HG03342 (cell line): ENCODE data around the gene ZNF766.
"Not testable (repeated sequence)": the region's sequence is repeated elsewhere in the genome, so short reads cannot be mapped to it uniquely, and the experiment has no call there.

Experiments used
- ATAC-seq: cut with Tn5 transposase; IDR thresholded peaks from one replicate; pipeline ENCODE4 v1.9.1; 2021; ENCODE audit warnings: mild to moderate bottlenecking, moderate library complexity; ENCODE audit not compliant: unreplicated experiment

ZNF766 gene

DNA sequence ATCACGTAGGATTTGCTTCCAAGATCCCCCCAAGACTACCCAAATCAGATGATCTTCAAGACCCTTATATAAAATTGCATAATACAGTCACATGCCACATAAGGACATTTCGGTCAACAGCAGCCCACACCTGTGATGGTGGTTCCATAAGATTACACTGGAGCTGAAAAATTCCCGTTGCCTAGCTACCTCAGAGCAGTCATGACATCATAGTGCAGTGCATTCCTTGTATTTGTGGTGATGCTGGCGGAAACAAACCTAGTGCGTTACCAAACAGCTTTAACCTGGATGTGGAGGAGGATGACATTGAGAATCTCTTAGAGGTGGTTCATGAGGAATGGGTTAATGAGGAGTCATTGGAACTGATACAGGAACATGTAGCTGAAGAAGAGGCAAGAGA, 4.8 kb downstream of the ZNF766 start:
- ATAC-seq = no peak

DNA sequence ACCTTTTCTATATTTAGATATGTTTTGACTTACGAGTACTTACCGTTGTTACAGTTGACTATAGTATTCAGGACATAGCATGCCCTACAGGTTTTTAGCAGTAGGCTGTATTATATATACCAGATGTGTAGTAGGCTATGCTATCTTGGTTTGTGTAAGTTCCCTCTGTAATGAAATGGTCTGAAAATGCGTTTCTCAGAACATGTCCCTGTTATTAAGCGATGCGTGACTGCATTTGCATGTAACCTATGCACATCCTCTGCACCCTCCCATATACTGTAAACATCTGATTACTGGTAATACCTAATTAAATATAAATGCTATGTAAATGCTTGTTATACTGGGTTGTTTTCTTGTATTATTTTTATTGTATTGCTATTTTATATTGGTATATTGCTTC, 6.6 kb downstream of the ZNF766 start:
- no peak for ATAC-seq

DNA sequence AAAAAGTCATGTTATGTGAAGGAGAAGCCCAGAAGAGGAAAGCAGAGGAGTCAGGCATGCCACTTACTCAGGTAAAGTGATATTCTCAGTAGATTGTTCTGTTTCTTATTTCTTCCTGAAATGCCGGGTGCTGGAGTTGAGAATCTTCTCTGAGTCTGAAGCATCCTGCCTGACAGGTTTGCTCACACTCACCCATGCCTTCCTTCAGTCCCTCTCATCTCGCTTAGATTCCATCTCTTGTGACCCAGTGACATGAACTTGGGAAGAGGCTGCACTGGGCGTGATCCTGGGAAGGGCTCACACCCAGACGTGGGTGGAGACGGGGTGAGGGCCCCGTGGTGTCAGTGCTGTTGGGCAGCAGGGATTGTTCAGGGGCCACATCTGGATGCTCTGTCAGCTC, 8.1 kb downstream of the ZNF766 start:
- ATAC-seq = no peak

DNA sequence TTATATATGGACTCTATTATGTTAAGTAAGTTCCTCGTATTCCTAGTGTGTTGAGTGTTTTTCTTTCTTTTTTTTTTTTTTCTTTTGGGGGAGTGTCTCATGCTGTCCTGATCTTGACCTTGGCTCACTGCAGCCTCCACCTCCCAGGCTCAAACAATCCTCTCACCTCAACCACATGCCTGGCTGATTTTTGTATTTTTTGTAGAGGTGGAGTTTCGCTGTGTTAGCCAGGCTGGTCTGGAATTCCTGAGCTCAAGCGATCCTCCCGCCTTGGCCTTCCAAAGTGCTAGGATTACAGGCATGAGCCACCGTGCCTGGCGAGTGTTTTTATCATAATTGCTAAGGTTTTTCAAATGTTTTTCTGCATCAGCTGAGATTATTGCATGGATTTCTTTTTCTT, 16.9 kb downstream of the ZNF766 start:
- ATAC-seq = no peak

DNA sequence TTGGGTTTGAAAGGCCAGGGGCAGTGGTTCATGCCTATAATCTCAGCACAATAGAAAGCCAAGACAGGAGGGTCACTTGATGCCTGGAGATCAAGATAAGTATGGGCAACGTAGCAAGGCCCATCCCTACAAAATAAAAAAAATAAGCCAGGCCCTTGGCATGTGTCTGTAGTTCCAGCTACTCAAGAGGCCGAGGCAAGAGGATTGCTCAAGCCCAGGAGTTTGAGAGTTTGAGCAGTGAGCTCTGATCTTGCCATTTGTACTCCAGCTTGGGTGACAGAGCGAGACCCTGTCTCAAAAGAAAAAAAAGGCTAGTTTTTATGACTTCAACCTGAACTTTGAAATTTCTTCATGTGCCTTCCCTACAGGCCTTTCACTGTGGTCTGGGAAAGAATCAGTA, 22.4 kb downstream of the ZNF766 start:
- ATAC-seq = no peak

DNA sequence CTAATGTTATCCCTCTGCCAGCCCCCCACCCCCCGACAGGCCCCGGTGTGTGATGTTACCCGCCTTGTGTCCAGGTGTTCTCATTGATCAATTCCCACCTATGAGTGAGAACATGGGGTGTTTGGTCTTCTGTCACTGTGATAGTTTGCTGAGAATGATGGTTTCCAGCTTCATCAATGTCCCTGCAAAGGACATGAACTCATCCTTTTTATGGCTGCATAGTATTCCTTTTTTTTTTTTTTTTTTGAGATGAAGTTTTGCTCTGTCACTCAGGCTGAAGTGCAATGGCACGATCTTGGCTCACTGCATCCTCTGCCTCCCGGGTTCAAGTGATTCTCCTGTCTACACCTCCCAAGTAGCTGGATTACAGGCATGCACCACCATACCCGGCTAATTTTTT, 23.6 kb downstream of the ZNF766 start:
- not testable (repeated sequence) for ATAC-seq

DNA sequence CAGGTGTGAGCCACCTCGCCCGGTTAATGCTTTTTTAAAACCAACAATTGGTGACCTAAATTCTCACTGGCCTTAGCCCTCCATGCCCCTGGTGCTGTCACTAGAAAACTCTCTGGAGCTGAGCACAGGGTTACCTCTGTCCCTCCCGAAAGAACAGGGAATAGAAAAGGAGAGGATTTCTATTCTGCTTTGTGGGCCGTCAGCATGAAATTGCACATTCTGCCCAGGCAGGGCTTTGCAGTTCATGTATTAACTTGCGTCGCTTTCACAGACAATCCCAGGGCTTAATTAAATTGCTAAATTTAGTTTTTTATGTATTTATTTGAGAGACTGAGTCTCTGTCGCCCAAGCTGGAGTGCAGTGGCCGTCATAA, 27.0 kb downstream of the ZNF766 start:
- ATAC-seq = peak; percentile 20

DNA sequence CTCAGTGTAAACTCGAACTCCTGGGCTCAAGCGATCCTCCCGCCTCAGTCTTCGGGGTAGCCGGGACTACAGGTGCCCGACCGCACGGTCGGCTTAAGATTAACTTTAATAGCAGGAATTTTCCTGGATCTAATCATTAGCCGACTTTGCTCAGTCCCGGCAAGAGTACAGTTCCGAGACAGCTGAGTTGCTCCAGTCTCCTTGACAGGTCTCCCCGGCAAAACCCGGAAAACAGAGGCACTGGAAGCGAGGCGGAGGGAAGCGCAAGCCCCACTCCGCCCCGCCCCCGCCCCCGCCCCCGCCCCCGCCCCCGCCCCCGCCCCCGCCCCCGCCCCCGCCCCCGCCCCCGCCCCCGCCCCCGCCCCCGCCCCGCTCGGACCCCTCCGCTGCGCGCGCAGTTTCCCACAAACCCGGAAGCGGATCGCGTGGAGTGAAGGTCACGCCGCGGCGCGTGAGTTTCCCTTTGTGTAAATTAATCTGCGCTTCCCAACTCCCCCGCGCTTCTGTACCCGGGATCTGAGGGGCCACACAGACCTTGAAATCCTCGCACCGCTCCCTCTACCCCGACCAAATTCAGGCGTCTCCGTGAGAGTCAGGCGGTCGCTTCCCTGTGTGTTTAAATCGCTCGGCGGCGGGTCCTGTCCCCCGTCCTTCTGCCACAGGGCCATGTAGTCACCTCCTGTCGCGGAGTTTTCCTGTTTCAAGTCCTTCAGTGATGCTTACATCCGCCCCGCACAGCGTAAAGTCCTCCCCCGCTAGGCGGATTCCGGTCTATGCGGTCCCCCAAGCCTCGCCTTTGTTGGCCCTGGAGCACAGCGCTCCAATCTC, 27.6 kb downstream of the ZNF766 start, which contains the start of gene ZNF480:
TSS of gene ZNF480 (plus strand) at position 397 of the 828 bp plus-strand sequence. CDS start 3,244 bp downstream, outside the sequence.
- ATAC-seq = peak; percentile 52

DNA sequence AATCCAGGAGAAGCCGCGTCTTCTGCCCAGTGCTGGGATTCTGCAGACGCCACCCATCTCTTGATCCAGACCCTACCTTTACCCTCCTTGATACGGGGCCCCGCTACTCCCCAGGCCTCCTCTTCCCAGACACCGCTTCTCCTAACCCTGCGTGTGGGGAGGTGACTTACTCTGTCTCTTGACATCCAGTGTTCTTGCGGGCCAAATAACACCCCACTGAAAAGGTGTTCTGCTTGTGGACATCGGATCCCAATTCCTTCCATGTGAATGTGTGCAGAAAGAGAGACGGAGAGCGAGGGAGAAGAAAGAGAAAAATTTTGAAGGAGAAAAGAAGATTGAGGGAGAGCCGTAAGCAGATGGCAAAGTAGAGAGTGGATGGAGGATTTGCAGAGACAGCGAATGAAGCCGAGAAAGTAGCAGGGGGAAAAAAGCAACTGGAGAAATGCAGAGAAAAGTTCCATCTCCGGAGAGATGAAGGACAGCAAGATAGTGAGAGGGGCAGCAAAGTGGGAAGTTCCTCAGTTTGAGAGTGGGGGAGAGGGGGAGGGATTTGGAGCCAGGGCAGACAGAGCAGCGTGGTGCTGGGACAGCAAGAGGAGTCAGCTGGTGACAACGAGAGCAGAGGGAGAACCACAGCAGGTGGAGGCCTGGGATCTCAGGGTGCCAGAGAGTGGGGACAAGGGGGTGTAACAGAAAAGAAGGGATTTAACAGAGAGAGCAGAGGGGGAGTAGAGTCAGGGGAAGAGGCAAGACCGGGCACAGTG, 28.4 kb downstream of the ZNF766 start:
- ATAC-seq = no peak

DNA sequence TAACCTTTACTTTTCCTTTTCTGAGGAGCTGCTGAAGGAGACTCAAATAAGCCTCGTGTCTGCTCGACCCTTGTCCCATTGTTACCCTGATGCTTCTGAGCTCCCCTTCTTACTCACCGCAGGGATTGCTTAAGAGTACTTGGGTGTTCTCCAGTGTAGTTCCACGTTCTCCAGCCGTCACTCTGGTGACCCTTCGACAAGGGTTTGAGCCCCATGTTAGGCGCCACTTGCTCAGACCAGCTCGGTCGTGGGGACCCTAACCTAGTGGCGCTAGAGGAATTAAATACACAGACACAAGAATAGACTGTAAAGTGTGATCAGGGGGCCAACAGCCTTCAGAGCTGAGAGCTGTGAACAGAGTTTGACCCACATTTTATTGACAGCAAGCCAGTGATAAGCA, 37.9 kb downstream of the ZNF766 start:
- ATAC-seq = no peak

DNA sequence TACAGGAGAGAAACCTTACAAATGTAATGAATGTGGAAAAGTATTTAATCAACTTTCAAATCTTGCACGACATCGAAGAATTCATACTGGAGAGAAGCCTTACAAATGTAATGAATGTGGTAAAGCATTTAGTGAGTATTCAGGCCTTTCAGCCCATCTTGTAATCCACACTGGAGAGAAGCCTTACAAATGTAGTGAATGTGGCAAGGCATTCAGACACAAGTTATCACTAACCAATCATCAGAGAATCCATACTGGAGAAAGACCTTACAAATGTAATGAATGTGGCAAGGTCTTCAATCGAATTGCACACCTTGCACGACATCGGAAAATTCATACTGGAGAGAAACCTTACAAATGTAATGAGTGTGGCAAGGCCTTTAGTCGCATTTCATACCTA, 53.0 kb downstream of the ZNF766 start:
- ATAC-seq = no peak

DNA sequence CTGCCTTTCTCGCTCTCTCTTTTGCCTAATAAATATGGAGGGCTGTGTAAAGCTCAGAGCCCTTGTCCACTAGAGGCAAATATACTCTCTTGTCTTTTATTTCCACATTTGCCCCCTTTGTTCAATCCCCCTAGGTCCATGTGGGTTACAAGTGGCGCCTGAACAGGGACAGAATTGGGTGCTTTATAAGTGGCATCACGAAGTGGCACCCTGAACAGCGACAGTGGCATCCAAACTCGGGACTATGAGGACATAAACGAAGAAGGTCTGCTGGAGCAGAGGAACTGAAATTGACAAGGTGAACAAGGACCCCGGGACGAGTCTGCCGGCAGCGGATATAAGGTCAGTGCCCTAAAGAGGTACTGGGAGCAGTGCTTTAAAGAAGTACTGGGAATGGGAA, 62.4 kb downstream of the ZNF766 start:
- no peak for ATAC-seq

DNA sequence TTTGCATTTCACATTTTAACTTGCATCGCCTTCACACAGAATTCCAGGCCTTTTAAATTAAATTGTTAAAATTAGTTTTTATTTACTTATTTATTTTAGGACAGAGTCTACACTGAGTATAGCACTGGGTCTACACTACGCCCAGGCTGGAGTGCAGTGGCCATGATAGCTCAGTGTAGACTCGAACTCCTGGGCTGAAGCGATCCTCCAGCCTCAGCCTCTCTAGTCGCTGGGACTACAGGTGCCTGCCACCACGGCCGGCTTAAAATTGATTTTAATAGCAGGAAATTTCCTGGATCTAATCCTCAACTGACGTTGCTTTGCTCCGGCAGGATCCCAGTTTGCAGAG, 66.4 kb downstream of the ZNF766 start:
- ATAC-seq = no peak

DNA sequence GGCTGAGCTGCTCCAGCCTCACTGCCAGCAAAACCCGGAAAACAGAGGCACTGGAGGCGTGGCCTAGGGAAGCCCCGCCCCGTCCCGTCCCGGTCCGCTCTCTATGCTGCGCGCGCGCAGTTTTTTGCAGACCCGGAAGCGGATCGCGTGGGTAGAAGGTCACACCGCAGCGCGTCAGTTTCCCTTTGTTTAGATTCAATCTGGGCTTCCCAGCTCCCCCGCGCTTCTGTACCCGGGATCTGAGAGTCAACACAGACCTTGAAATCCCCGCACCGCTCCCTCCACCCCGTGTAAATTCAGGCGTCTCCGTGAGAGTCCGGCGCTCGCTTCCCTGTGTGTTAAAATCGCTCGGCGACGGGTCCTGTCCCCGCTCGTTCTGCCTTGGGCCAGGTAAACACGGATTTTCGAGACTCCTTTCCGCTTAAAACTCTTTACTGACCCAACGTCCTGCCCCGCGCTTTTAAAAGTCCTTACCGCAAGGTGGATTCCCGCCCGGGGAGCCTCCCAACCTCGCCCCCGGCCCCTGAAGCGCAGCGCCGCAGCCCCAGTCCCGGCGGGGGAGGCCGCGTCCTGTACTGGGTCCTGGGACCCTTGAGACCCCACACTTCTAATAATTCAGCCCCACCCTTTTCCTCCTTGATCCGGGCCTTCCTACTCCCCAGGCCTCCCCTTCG, 66.9 kb downstream of the ZNF766 start, which contains the start of gene ZNF610:
TSS of gene ZNF610 (plus strand) at position 127 of the 674 bp plus-strand sequence. CDS start 12,930 bp downstream, outside the sequence.
- peak; percentile 76 for ATAC-seq

DNA sequence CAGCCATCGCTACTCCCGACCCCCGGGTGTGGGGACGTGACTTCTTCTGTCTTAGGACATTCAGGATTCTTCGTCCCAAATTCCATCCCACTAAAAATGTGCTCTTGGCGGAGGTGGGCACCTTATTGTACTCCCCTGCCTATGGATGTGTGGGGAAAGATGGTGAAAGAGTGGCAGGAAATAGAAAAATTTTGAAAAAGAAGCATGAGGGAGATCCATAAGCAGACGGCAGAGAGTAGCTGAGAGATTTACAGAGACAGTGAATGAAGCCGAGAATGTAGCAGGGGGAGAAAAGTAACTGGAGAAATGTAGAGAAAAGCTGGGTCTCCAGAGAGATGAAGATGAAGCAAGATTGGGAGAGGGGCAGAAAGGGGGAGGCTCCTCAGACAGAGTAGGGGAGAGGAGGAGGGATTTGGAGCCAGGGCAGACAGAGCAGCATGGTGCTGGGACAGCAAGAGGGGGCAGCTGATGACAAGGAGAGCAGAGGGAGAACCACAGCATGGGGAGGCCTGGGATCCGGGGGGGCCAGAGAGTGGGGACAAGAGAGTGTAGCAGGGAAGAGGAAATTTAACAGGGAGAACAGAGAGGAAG, 67.5 kb downstream of the ZNF766 start:
- no peak for ATAC-seq

DNA sequence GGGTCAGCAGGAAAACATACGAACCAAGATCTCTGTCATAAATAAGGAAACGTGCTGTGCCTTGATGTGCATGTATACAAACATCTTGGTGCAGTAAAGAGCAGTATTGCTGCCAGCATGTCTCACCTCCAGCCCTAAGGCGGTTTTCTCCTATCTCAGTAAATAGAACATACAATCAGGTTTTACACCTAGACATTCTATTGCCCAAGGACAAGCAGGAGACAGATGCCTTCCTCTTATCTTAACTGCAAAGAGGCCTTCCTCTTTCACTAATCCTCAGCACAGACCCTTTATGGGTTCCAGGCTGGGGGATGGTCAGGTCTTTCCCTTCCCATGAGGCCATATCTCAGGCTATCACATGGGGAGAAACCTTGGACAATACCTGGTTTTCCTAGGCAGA, 69.6 kb downstream of the ZNF766 start:
- ATAC-seq = not testable (repeated sequence)

DNA sequence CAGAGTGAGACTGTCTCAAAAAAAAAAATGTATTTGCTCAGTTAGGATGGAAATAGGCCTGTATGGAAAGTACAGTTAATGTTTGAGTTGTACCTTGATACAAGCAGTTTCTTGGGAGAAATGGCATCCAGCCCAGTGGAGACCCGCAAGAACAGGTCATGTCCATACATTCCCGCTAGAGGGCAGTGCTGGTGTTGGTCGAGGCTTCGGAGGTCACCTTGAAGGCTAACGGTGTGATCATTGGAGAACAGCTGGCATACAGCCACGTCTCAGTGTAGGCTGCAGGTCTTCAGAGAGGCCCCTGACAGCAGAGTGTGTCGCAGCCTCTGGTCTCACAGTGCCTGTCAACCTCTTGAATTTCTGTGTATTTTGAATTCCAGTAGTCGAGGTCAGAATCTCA, 74.2 kb downstream of the ZNF766 start:
- no peak for ATAC-seq

DNA sequence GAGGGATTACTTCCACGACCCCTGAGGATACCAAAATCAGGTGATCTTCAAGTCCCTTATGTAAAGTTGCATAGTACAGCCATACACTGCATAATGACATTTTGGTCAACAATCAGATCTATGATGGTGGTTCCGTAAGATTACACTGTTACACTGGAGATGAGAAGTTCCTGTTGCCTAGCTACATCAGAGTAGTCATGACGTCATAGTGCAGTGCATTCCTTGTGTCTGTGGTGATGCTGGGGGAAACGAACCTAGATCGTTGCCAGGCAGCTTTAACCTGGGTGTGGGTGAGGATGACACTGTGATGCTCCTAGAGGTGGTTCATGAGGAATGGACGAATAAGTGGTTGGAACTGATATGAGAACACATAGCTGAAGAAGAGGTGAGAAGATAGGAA, 75.8 kb downstream of the ZNF766 start:
- no peak for ATAC-seq
